GM20000 (cell line): ENCODE data around the gene LCAT.
"Not testable (repeated sequence)": the region's sequence is repeated elsewhere in the genome, so short reads cannot be mapped to it uniquely, and the experiment has no call there.

Source experiments
- DNase-seq: peaks from one replicate; pipeline ENCODE4 v3.0.0; 2012; ENCODE audit warnings: low spot score
- TF ChIP-seq, protein P1 (sequence below): IDR thresholded peaks from 2 replicates; pipeline ENCODE4 v1.5.1; 2012; ENCODE audit warnings: mild to moderate bottlenecking, control low read depth; ENCODE audit errors: extremely low read depth, missing control alignments

Gene LCAT

DNA sequence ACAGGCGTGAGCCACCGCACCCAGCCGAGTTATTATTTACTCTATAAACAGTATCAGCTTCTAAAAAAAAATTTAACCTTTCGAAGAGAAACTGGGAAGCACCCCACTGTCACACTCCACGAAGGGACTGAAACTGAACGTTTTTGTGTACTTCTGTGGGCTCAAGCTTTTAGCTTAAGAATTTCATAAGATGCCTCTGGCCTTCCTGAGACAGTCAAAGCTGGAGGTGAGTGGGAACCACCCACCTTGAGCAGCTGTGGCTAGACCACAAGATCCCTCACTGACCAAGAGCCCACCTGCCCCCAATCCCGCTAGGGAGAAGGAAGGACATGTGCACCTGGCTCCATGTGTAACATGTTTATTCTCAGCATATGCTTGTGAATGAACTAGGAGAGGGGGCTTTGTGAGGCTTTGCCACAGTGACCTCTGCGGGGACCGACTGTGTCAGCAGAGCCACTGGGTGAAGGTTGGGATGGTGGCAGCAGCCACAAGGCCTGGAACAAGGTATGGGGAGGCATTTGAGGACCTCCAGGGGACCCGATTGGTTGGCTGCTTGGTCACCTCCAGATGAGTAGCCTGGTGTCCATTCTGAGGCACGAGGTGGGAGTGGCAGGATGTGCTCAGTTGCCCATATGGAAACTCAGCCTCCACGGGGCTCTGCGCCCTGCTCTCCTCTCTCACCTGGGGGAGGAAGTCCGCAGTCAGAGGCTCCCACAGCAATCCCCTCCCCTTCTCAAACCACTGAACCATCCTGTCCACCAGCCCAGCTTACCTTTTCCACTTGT is 31.6 kb upstream of the LCAT start:
- TF ChIP-seq, protein P1, sequence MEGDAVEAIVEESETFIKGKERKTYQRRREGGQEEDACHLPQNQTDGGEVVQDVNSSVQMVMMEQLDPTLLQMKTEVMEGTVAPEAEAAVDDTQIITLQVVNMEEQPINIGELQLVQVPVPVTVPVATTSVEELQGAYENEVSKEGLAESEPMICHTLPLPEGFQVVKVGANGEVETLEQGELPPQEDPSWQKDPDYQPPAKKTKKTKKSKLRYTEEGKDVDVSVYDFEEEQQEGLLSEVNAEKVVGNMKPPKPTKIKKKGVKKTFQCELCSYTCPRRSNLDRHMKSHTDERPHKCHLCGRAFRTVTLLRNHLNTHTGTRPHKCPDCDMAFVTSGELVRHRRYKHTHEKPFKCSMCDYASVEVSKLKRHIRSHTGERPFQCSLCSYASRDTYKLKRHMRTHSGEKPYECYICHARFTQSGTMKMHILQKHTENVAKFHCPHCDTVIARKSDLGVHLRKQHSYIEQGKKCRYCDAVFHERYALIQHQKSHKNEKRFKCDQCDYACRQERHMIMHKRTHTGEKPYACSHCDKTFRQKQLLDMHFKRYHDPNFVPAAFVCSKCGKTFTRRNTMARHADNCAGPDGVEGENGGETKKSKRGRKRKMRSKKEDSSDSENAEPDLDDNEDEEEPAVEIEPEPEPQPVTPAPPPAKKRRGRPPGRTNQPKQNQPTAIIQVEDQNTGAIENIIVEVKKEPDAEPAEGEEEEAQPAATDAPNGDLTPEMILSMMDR = no peak
- peak; percentile 64 for DNase-seq

DNA sequence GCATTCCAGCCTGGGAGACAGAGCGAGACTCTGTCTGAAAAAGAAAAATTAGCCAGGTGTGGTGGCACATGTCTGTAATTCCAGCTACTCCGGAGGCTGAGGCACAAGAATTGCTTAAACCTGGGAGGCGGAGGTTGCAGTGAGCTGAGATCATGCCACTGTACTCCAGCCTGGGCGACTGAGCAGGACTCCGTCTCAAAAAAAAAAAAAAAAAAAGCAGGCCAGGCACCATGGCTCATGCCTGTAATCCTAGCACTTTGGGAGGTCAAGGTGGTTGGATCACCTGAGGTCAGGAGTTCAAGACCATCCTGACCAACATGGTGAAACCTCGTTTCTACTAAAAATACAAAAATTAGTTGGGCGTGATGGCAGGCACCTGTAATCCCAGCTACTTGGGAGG is 28.4 kb upstream of the LCAT start:
- DNase-seq = not testable (repeated sequence)

DNA sequence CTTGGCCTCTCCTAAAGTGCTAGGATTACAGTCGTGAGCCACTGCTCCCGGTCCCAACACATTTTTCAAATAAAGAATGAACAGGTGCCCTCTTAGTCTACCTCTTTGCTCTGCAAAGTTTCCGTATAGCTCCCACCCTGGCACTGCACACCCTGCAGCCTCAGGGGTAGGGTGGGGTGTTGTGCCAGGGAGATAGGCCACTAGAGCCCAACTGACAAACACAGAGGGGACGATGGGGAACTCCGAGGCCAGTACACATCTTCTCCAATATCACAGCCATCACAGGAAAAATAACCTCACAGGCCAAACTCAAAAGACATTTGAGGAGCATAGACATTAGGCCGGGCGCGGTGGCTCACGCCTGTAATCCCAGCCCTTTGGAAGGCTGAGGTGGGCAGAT is 27.2 kb upstream of the LCAT start:
- TF ChIP-seq, protein P1 = no peak
- DNase-seq = no peak

DNA sequence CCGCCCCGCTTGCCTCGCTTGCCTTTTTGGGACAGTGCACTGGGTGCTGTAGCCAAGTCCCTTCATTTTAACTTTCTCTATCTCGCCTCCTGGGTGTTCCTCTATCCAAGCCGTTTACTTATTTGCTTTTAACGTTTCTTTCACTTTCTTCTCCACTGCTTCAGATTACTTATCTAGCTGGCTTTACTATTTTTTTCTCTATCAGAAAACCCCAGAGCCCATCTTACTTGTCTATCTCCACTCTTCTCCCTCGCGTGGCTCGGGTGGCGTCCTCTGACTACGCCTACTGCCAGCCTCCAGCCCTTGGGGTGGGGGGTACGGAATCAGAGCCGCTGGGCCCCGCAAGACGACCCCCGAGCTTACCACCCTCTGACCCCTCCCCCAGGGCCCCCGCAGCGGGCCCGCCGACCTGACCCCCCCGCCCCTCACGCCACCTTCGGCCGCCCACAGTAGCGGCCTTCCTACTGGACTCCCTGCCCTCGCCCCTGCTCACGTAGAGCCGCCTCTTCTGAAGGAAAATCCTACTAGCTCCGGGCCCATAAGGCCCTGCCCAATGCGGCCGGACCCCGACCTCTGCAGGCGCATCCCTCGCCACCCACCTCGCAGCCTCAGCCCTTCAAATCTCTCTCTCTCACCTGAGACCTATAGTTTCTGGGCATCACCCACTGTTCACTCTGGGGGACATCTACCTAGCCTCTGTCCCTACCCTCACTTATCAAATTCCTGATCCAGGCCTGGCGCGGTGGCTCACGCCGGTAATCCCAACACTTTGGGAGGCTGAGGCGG is 25.5 kb upstream of the LCAT start:
- TF ChIP-seq, protein P1 = no peak

DNA sequence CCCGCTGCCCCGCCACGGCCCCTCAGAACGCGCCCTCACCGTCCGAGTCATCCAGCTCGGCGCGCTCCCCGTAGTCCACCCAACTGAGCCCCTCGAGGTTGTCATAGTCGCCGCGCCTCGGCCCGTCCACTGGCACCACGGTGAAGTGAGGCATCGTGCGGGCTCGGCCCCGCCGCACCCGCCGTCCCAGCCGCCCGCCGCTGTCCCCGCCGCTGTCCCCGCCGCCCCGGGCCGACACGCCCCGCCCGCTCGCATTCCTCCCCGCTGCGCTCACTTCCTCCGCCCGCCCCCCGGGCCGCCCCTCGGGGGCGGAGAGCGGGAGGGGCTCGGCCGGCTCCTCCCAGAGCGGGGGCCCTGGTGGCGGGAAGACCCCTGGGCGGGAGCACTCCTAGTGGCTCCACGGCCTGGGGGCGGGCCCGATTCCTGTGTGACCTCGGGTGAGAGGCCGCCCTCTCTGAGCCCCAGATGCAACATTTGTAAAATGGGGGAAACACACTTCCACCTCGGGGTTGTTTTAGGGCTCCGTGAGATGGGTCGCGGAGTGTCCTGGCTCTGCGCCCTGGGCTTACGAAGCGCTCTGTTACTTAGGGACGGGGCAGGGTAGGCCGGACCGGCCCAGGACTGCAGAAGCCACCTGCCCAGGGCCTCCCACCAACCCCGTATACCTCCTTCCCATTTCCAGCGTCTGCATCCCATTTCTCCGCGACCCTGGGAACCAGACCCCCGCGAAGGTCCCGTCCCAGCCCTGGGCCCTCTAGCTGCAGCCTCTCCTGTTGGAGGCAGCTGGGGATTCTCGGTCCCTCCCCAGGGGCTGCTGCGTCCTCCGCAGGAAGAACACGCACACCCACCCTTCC is 24.7 kb upstream of the LCAT start, which contains the start of gene SLC12A4:
Gene SLC12A4 (minus strand): TSS at position 238 of the 854 bp plus-strand sequence. CDS start 84 bp downstream, at position 154.
- DNase-seq = peak; percentile 99
- TF ChIP-seq, protein P1 = no peak

More for the DNA sequence above, 25.5 kb upstream of the LCAT start:
- DNase-seq = peak; percentile 71

DNA sequence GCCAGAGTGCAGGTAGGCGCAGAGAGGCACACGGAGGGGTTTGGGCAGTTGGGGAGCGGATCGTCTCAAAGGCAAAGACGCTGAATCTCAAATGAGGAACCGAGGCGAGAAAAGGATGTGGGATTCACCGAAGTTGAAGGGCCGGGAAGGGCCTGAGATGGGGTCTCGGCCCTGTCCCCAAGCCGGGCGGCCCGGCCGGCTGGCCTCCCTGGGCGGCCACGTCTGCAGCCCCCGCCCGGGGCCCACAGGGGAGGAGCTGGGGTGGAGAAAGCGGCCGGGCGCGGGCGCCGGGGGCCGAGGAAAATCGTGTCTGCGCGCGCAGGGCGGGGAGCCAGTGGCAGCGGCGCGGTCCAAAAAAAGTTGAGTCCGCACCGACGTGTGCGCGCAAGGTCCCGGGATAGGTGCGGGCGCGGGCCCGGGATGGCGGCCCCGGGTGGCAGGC is 24.1 kb upstream of the LCAT start:
- TF ChIP-seq, protein P1 = no peak
- DNase-seq = peak; percentile 79

DNA sequence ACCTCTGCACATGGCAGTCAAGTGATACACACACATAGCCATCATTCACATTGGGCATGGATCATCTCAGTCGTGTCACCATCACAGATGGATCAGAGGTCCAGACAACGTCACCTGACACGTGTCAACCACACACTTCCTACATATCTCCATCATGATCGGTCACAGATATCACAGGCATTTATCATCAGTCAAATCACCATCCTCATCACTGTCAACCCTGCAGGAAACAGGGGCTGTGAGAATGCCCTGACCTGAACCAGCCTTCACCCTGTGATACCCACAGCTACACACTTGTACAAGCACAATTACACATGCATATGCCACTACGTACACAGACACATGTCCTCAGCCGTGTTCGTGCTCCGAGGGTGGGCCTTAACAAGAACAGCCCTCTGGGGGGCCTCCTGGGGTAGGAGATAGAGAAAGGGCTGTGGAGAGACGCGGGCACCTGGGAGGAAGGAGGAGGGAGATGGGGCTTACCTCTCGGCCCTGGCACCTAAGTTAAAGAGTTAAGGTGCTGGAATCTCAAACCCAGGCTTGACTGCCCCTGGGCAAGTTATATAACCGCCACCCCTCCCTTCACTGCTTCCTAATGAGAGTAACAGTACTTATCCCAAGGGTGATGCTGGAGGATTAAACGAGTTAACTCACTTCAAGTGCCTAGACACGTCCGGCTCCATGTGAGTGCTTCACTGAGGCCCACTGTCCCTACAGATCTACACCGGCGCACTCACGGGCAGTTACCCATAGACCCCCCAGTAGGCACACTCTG is 23.4 kb upstream of the LCAT start:
- DNase-seq = no peak
- TF ChIP-seq, protein P1 = no peak
